ENCODE data around the gene PPP1R15B.
A peak's percentile ranks its signal among the peaks of the same experiment; 100 is the strongest.

The PPP1R15B gene

DNA sequence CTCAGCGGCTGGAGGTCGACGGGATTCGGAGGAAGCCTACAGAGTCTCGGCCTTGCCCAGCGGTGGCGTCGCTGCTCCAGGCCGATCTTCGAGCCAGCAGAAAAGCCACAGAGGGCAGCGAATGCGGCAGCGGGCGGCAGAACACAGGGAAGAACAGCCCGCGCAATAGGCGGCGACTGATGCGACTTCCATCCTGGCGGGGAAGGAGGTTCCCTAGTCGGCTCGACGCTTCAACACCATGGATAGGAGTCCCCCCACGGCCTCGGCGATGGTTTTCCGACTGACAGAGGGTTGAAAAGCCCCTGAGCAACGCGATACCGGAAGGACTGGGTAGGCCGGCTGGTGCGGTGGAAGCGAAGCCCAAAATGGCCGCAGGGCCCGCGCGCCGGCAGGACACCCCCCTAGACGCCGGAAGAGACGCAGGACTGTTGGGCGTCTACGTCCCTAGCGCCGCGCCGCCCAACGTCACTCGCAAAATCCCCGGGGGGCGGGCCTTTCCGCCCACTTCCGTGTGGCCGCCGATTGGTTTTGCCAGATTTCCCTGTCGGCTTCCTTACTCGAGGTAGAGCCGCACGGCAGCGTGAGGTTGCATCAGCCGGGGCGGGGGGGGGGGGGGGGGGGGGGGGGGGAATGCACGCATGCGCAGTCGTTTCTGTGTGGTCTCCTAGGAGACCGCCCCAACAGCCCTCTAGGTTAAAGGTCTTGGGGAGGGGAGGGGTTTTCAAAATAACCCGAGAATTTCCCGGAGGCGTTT, at the start of gene PPP1R15B:
Gene PPP1R15B, minus strand, starts transcription at position 367 of the 754 bp plus-strand sequence. CDS start 406 bp downstream, outside the sequence.
- DNase-seq (ENCODE audit: low spot score), result peak; percentile 99

DNA sequence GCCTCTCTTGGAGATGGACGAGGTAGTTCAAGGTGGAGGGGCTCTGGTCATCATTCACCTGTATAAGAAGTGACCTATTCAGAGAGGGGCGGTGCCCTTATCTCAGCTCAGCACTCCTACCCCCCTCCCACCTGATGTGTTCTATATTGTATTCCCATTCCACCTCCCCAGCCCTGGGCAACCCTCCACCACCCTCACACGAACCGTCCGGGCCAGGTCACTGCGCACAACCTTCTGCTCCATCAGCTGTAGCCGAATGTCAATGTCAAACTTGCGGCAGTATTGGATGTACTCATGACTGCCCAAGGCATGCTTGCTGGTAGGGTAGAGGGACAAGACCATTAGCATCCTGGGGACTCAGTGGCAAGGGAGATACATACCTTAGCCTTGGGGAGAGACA, 48.7 kb upstream of the PPP1R15B start:
- DNase-seq (ENCODE audit: low spot score), result no peak

DNA sequence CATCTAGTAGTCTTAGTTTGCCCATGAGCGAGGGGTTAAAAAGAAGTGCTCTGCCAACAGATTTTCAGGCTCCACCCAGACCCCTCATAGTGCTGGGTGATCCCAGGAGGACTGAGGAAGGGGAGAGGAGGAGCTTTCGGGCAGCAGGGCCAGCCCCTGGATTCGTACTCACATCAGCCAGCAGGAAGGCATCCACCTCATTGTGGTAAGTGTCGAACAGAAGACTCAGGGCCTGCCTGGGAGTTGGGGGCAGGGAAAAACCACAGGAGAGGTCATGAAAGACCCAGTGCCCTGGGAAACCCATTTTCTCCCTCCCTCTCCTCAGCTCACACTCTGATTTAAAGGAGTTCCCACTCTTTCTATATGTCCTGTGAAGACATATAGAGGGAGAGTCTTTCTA, 48.1 kb upstream of the PPP1R15B start:
- no peak for DNase-seq (ENCODE audit: low spot score)

DNA sequence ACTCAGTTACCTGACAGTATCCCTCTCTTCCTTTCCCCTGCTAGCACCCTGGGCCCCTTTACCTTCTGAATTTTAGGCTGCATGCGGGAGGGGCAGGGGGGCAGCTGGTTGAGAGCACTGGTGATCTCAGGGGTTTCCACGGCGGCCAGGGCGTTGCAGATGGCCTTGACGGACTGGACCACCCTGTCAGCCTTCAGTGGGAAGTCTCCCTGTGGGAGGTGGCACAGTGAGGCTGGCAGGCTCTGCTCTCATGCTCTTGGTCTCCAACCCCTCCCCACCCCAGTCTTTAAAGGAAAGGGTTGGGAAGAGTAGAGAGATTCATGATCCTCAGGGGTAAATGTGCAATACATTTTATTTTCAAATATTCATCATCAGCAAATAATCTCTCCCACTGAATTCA, 46.0 kb upstream of the PPP1R15B start:
- no peak for DNase-seq (ENCODE audit: low spot score)

DNA sequence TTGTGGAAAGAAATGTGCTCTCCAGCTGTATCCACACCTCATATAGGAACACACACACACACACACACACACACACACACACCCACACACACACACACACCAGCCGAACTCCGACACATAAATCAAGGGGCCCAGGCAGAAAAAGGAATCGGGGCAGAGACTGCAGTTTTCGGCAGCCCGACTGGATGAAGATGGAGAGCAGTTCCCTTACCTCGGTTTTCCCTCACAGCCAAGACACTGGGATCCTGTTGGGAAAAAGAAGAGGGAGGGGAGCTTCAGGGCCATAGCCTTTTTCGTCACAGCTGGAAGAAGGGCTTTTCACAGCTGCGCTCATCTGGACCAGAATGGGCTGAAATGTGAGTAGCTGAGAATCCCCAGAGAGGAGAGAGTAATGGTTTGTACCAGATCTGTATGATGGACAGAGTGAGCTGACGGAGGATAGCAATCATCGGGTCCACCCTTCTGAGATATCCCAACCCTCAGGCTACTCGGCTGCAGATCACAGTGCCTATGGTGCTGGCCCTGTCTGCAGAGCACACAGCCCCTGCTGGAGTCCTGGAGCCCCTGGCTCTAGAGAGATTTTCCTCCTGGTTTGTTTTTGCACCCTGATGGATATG, 45.3 kb upstream of the PPP1R15B start:
- peak; percentile 38 for DNase-seq (ENCODE audit: low spot score)

DNA sequence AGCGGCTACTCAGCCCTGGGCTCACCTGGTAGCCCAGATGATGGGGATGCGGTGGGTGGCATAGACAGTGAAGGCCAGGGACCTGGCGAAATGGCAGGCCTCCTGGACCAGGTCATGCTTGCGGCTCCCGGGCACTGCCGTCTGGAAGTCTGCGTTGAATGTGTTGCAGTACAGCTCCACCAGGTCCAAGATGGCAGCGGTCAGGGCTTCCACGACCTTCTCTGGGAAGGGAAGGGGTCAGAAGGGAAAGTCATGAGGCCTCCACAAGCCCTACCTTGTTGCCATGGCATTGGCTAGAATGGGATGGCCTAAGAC, 44.2 kb upstream of the PPP1R15B start:
- DNase-seq (ENCODE audit: low spot score), result no peak

DNA sequence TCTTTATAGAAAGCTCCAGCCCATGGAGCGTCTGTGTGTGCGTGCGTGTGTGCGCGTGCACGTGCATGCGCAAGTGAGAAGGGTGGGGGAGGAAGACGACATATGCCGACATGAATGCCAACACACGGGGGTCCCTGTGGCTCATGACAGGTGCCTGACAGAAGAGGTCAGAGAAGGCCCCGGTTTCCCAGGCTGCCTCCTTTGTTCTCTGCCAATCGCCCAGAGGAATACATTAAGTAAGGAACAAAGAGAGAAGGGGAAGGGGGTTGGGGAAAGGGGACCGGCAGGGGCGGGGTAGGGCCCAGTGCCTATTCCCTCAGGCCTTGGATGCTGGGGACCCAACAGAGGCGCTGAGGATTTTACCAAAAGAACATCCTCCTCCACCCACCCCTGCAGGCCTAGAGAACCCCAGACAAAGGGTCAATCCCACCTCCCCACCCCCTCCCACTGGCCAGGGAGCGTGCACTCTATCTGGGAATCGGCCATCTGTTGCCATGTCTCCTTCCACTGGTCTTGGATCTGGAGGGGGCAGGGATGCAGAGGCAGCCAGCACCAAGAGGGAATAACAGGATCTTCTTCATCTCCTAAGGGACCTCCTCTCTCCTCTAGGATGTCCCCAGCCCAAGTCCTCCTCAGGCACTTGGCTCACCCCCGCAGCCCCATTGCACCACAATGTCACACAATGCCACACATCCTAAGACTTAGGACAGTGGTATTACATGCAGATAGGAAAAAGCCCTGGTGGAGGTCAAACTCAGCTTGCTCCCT, 43.6 kb upstream of the PPP1R15B start:
- no peak for DNase-seq (ENCODE audit: low spot score)

DNA sequence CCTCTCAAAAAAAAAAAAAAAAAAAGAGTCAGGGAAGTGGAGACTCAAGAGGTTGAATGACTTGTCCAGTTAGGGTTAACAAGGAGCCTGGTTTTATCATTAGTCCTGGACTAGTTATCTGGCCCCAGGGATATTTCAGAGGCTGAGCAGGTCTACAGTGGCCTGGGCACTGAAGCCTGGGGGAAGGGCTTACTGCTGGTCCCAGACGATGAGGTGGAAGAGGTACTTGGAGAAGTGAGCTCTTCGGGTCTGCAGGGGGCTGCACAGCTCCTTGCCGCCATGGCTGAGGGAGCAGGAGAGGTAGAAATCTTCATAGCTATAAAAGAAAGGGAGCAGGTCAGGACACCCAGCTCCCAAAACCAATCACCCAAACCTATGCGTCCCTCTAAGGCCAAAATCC, 42.9 kb upstream of the PPP1R15B start:
- DNase-seq (ENCODE audit: low spot score), result no peak

DNA sequence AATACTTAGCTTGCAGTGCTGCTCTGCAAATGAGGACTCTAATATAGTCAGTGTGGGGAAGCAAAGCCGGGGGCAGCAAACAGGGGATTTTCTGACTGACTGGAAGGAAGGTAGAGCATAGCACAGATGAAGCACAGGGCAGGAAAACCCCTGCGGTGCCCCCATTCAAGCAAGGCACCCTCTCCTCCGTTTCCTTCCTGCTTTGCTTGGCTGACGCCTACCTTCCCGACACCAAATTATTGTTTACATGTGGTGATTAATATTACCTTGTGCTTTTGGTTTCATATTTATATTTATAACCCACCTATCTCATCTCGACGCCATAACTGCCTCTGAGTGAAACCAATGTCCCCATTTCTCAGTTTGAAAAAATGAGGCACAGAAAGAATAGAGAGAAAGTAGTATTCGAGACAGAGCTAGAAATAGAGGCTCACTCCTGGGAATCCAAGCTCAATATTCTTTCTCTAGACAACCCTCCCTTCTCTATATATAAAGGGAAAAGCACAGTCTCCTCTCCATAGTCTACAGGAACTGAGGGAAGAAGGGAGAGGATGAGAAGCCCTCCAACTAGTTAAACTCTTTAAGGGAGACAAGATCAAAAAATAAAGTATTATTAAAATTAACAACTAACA, 41.6 kb upstream of the PPP1R15B start:
- DNase-seq (ENCODE audit: low spot score), result no peak

DNA sequence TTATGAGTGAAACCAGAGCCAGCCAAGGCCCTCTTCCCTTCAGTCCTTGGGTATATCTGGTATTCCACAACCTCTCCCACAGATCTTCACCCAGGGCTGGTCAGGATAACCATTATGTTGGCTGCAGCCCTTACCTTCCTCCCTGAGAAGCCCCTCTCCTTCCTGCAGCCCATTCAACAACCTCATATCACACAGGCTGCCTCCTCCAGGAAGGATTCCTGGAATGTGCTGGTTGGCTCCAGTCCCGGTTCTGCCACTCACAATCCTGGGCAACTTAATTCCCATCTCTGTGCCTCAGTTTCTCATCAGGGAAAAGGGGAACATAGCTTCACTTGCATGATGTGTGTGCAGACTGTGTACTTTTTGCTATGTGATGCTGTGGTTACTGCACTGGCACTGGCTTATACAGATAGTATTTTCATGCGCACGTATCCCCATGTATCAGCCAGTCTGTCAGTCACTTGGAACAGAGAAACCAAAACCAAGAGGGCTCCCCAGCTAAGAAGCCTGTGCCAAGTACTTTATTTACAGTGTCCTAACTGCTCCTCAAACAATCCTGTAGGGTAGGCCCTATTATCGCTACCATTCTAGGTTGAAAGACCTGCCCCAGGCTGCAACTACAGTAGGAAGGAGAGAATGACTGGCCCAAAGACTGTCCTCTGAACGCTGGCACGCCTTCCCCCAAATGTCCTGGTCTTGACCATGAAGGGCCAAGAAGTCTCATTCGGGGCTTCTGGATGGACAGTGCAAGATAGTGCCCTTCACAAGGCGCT, 39.9 kb upstream of the PPP1R15B start:
- DNase-seq (ENCODE audit: low spot score), result no peak

DNA sequence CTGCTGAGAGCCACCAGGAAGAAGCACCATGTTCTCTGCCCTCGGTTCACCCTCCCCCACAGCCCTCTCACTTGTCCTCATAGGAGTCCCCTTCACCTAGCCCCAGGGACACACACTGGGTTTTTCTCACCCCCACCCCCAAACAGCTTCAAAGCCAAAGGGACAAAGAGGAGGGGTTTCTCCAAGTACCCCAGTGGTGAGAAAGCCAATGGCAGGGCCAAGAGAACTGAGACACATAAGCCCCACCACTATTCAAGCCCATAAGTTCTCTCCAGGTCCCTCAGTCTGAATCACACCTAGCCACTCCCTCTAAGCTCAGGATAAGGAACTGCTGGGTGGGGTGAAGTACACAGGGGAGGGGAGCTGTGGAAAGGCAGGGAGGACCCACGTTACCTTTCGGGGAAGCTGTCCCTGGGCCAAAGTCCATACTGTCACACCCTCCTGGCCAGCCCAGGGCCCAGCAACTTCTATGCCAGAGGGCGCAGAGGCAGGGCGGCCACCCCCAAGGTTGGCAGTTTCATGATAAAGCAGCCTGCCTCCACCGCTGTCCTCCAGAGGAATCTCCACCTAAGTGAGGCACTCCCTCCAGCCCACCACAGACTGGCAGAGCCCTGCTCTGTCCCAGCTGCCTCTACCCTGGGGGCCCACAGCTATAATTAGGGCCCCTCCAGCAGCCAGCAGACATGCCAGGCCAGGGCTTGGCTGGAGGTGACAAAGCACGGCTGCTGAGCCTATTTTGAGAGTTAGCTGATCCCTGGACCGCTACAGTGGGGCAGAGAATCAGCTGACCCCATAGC, 39.0 kb upstream of the PPP1R15B start:
- no peak for DNase-seq (ENCODE audit: low spot score)

DNA sequence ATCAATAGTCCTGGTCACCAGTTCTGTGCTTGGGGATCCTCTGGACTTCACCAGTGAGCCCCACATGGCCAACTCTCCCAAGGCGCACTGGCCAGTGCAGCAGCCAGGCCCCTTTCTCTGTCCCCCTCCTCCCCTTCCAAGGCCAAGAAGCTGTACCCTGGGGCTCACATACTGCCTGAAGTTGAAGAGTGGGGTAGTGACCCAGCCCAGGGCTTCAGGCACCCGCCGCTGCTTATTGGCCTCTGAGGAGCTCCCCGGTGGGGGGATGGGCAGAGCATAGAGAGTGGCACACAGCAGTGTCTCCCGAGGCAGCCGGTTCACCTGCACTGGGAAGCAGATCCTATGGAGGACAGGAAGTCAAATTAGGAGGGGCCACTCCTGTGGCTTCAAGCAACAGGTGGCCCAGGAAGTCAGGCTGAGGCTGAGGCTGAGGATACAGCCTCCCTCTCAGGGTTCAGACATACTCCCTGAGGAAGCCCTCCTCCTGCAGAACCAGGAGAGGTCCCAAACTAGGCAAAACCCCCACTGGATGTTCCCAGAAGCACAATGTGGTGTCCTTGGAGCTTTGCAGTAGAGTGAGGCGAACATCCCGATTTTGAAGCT, 38.2 kb upstream of the PPP1R15B start:
- no peak for DNase-seq (ENCODE audit: low spot score)

DNA sequence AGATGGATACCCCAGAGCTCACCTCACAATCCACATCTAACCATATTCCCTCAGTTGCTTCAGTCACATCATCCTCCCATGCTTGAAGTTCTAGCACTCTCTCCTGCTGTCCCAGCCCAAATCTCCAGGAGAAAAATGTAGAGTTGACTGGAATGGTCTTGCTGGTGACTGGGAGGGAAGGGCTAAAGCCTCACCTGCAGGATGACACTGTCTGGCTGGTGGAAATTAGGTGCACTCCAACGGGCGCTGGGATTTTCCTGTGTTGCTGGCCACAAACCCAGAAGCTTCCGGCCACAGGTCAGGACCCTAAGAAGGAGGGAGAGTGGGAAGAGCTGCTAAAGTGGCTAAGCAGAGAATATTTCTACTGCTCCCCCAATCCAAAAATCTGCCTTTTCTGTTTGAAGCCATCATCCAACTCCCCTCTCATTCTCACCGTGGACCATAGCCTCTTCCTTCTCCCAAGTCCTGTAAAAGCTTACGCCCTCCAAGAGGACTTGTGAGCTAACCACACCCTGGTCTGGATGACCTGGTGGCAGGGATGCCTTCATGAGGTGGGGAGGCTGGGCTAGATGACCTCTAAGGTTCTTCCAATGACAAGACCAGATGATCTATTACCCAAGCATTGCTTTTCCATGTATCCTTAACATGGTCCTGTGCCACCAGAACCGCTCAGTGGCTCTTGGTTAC, 37.5 kb upstream of the PPP1R15B start:
- DNase-seq (ENCODE audit: low spot score), result no peak

DNA sequence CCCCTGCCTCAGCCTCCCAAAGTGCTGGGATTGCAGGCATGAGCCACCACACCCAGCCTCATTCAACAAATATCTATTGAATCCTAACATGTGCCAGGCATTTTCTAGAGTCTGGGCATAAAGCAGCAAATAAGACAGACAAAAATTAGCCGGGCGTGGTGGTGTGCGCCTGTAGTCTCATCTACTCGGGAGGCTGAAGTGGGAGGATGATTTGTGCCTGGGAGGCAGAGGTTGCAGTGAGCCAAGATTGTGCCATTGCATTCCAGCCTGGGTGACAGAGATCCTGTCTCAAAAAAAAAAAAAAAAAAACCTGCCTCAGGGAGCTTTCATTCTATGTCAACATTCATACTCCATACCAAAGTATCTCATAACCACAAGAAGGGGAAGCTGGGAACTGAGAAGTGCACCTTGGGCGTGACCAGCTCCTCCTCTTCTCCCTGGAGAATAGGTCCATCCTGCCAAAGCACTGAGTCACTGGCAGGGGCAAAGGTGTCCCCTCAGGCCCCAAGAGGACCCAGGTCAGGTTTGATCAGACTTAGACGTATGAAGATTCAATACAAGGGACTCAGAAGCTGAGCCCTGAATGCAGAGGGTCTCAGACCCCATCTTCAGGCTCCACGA, 36.8 kb upstream of the PPP1R15B start:
- DNase-seq (ENCODE audit: low spot score), result no peak

DNA sequence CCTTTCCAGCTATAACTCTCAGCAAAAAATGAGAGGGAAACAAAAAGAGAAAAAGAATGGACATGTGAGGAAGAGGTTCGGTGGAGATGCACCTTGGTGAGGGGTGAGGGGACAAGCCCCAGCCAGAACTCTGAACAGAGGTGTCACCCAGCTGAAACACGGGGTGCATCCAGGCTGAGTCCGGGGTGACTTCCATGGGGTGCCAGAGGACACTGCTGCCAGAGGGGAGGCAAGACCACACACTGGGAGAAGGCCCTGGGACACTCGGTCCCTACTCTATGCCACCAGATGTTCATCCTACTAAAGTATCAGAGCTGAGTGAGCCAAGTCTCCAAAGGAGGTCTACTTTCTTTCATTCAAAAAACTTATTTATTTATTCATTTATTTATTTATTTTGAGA, 36.1 kb upstream of the PPP1R15B start:
- DNase-seq (ENCODE audit: low spot score), result no peak

DNA sequence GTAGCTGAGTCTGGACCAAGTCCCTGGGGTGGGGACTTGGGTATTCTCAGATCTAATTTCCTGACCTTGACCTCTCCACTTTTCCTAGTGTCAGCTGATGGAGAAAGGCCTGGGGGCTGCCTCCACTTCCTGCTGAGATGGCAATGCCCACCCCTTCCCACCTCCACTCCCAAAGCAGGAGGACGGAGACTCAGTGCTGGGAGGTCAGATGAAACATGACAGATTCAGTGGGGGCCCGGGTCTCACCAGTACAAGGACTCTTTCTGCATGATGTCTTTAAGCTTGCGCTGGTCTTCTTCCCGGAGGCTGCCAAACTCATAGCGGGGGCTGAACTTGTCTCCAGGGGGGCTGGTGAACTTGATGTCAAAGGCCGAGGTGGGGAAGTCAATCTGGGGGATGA, 35.6 kb upstream of the PPP1R15B start:
- DNase-seq (ENCODE audit: low spot score), result no peak

DNA sequence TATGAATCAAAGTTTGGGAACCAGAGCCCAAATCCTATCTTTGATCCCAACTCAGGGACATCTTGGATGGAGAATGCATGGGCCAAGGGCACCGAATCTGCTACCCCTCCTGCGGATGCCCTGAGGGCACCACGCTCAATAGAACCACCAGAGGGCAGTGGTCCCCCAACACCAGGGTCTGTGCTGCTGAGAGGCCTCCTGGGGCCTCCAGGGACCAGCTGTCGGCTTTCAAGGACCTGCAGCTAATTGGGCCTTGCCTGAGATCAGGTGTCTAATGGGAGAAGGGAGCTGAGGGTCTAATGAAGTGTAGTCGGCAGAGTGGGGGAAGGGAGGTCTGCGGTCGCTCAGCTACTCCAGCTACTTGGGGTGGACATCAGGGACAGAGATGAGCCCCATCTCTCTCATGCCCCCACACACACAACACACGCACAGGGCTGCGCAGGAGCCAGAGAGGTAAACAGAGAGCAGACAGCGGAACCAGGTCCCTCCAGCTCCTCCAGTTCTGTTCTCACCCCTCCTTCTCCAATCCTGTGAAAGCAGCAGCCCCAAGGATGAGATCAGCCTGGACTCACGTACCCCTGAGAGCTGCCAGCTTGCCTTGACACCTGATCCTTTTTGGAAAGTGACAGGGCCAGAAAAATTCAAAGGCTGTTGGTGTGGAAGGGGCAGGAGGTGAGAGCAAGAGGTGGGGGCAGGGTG, 34.9 kb upstream of the PPP1R15B start:
- DNase-seq (ENCODE audit: low spot score), result peak; percentile 86

DNA sequence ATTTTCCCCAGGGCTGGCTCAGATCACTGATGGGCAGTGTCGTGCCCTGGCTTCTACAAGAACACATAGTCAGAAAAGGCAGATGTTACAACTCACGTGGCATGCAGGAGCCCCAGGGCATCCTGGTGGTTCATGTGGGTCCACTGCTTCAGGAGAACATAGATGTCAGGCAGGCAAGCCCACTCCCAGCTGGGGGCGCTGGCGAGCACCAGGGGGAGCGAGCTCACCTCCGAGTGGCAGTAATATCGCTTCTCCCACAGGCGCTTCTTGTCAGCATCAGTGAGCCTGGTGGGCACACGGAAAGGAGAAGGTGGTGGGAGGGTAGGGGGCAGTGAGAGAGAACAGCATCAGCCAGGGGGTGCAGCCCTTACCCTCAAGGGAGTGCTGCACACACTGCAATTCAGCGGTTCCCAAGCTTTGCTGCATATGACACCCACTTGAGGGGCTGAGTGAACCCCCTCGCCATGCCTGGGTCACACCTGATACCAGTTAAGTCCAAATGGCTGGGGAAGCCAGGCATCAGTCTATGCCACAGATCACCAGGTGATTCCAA, 34.3 kb upstream of the PPP1R15B start:
- peak; percentile 61 for DNase-seq (ENCODE audit: low spot score)
